IgD-negative memory B cell (primary cell): Measurements from ENCODE around the gene HIGD2B. TPM values are rescaled to one million over a fixed set of nuclear protein-coding genes. Genes with fewer than 3 reads are reported as not detected.
"Not testable (repeated sequence)": the region's sequence is repeated elsewhere in the genome, so short reads cannot be mapped to it uniquely, and the experiment has no call there.

Experiments
- H3K27ac Mint-ChIP-seq, 3 donors: one replicate each; pipeline ENCODE4 v1.8.0; 2020 to 2022; ENCODE audit warnings: mild to moderate bottlenecking in 3 of 3, mixed read lengths in 3 of 3, moderate library complexity in 1 of 3
- H3K27me3 Mint-ChIP-seq: one replicate; pipeline ENCODE4 v1.8.0; 2021; ENCODE audit warnings: mixed read lengths
- H3K36me3 Mint-ChIP-seq: one replicate; pipeline ENCODE4 v1.8.0; 2020; ENCODE audit warnings: mild to moderate bottlenecking, mixed read lengths
- H3K4me1 Mint-ChIP-seq, 3 donors: one replicate each; pipeline ENCODE4 v1.8.0; 2020 to 2022; ENCODE audit warnings: mixed read lengths in 3 of 3, mild to moderate bottlenecking in 1 of 3
- H3K4me3 Mint-ChIP-seq, 4 donors: one replicate each; pipeline ENCODE4 v1.8.0; 2020 to 2022; ENCODE audit warnings: mild to moderate bottlenecking in 4 of 4, mixed read lengths in 4 of 4, moderate library complexity in 3 of 4
- H3K9me3 Mint-ChIP-seq, 3 donors: one replicate each; pipeline ENCODE4 v1.8.0; 2020 to 2021; ENCODE audit warnings: mixed read lengths in 3 of 3, mild to moderate bottlenecking in 1 of 3
- polyA plus RNA-seq: library from polyadenylated mRNA; unstranded; fragments of 300-500 nt; fragmentation: Illumina TruSeq; gene quantifications from one replicate; pipeline ENCODE4 v1.2.3, GENCODE V29; 2021

The HIGD2B gene
- polyA plus RNA-seq, 1 donor from 2014 or later, result not detected

DNA sequence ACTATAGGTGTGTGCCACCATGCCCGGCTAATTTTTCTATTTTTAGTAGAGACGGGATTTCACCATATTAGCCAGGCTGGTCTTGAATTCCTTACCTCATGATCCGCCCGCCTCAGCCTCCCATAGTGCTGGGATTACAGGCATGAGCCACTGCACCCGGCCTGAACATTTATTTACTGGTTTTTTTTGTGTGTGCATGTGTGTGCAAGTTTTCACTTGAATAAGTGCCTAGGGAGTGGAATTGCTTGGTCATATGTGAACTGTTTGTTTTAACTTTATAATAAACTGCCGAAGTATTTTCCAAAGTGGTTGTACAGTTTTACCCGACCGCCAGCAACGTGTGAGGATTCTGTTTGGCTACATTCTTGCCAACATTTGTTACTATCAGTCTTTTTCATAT, 14.1 kb upstream of the HIGD2B start:
- no peaks in the 10 kb centered on the region for H3K9me3 Mint-ChIP-seq
- peak overlapping the region in 1 of 3 donors; percentile 8 for H3K27ac Mint-ChIP-seq
- no peaks in the 10 kb centered on the region for H3K4me1 Mint-ChIP-seq
- no peak overlapping the region for H3K4me3 Mint-ChIP-seq
- H3K36me3 Mint-ChIP-seq, result peaks cover 3% of the 10 kb centered on the region
- no peaks in the 10 kb centered on the region for H3K27me3 Mint-ChIP-seq

DNA sequence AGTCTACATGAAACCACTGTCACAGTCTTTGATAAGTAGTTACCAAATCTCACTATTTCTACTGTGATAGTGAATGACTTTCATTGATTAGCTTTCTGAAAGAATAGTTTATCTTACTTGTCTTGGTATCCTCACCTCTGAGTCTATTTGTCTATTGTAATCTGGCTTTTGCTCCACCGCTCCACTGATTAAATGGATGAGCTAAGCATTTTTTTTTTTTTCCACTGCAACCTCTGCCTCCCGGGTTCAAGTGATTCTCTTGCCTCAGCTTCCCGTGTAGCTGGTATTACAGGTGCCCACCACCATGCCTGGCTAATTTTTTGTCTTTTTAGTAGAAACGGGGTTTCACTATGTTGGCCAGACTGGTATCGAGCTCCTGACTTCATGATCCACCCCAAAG, 13.0 kb upstream of the HIGD2B start:
- no peak overlapping the region for H3K27ac Mint-ChIP-seq
- H3K27me3 Mint-ChIP-seq, result no peaks in the 10 kb centered on the region
- no peaks in the 10 kb centered on the region for H3K9me3 Mint-ChIP-seq
- H3K36me3 Mint-ChIP-seq, result peaks cover 3% of the 10 kb centered on the region
- H3K4me1 Mint-ChIP-seq, result peaks cover 0 to 2% (median 2%) of the 10 kb centered on the region in 3 donors
- H3K4me3 Mint-ChIP-seq, result no peak overlapping the region

DNA sequence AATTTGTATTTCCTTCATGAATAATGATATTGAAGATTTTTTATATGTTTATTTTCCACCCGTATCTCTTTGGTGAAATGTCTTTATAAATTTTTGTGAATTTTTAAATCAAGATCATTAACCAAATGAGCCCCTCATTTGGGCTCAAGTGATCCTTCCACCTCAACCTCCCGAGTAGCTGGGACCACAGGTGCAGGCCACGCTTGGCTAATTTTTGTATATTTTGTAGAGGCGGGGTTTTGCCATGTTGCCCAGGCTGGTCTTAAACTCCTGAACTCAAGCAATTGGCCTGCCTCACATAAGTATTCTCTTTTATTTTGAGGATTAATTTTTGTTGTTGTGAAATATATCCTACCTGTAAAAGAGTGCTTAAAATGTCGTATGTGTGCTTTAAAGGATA, 5.0 kb upstream of the HIGD2B start:
- Mint-ChIP-seq H3K9me3 (no peaks in the 10 kb centered on the region), H3K27me3 (no peaks in the 10 kb centered on the region), H3K36me3 (no peaks in the 10 kb centered on the region), H3K4me3 (no peak overlapping the region), H3K27ac (no peak overlapping the region), H3K4me1 (peaks cover 10 to 13% (median 10%) of the 10 kb centered on the region in 3 donors)

- Mint-ChIP-seq H3K9me3 (no peaks in the 10 kb centered on the region), H3K4me3 (peak overlapping the region in 1 of 4 donors; percentile 57), H3K27me3 (no peaks in the 10 kb centered on the region), H3K4me1 (peaks cover 10 to 19% (median 18%) of the 10 kb centered on the region in 3 donors), H3K27ac (peak overlapping the region in 1 of 3 donors; percentile 73), H3K36me3 (no peaks in the 10 kb centered on the region)
These were observed 2.7 kb upstream of the HIGD2B start for GRCh38 chr15:72688697-72689096.

- H3K27me3 Mint-ChIP-seq, result no peaks in the 10 kb centered on the region
- peaks cover 10 to 23% (median 19%) of the 10 kb centered on the region in 3 donors for H3K4me1 Mint-ChIP-seq
- peak overlapping the region; percentile 96 to 97 (median 96) for H3K27ac Mint-ChIP-seq
- no peaks in the 10 kb centered on the region for H3K9me3 Mint-ChIP-seq
- no peaks in the 10 kb centered on the region for H3K36me3 Mint-ChIP-seq
- peak overlapping the region; percentile 97 to 99 (median 99) for H3K4me3 Mint-ChIP-seq
These were observed 569 bp downstream of the HIGD2B start for GRCh38 chr15:72685301-72685924.

DNA sequence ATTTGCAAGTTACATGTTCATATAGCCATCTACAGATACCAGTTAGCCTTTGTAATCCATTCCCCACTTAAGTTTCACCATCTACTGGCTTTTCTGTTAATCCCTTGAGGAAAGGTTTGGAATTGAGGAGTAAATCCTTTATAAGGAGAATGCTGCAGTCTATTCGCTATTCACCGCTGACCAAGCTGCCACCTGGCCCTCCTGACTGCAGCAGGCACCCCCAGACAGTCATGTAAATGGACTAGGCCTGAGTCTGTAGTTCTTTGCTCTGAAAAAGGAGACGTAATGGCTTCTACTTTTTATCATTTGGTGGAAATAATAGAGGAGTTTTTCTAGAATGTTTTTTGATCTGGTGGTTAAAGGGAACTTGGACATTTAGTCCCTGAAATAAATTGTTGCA, 3.2 kb downstream of the HIGD2B start:
- Mint-ChIP-seq H3K9me3 (no peaks in the 10 kb centered on the region), H3K4me3 (peak overlapping the region in 1 of 4 donors; percentile 38), H3K27ac (peak overlapping the region in 1 of 3 donors; percentile 39), H3K4me1 (peaks cover 10 to 23% (median 19%) of the 10 kb centered on the region in 3 donors), H3K27me3 (peaks cover 6% of the 10 kb centered on the region), H3K36me3 (no peaks in the 10 kb centered on the region)

GRCh38 chr15:72680931-72681330, 5.1 kb downstream of the HIGD2B start:
- no peaks in the 10 kb centered on the region for H3K9me3 Mint-ChIP-seq
- peak overlapping the region in 1 of 4 donors; percentile 60 for H3K4me3 Mint-ChIP-seq
- H3K27me3 Mint-ChIP-seq, result peaks cover 6% of the 10 kb centered on the region
- no peak overlapping the region for H3K27ac Mint-ChIP-seq
- H3K4me1 Mint-ChIP-seq, result peaks cover under 1 to 13% (median 9%) of the 10 kb centered on the region in 3 donors
- H3K36me3 Mint-ChIP-seq, result no peaks in the 10 kb centered on the region

DNA sequence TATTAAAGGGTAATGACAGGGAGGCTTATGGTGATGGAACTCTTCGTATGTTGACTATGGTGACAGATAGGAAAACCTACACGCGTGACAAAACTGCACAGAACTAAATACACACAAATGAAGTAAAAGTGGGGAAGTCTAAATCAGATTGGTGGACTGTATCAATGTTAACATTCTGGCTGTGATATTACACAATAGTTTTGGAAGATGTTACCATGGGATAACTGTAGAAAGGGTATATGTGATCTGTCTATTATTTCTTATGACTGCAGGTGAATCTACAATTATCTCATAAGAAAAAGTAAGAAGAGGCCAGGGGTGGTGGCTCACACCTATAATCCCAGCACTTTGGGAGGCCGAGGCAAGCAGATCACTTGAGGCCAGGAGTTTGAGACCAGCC, 9.1 kb downstream of the HIGD2B start:
- Mint-ChIP-seq H3K36me3 (no peaks in the 10 kb centered on the region), H3K9me3 (no peaks in the 10 kb centered on the region), H3K27ac (peak overlapping the region in 1 of 3 donors; percentile 59), H3K4me3 (no peak overlapping the region), H3K27me3 (peaks cover 9% of the 10 kb centered on the region), H3K4me1 (peaks cover 0 to 3% (median 0%) of the 10 kb centered on the region in 3 donors)

GRCh38 chr15:72671525-72671924, 14.5 kb downstream of the HIGD2B start:
- Mint-ChIP-seq H3K4me1 (peaks cover 0 to 6% (median 6%) of the 10 kb centered on the region in 3 donors), H3K4me3 (peak overlapping the region in 1 of 4 donors; percentile 17), H3K9me3 (no peaks in the 10 kb centered on the region), H3K27ac (no peak overlapping the region), H3K36me3 (no peaks in the 10 kb centered on the region), H3K27me3 (peaks cover 6% of the 10 kb centered on the region)

GRCh38 chr15:72670656-72671352, 15.2 kb downstream of the HIGD2B start:
- H3K4me1 Mint-ChIP-seq, H3K36me3 Mint-ChIP-seq, H3K27me3 Mint-ChIP-seq, H3K9me3 Mint-ChIP-seq: not testable (repeated sequence)
- Mint-ChIP-seq H3K27ac (peak overlapping the region in 1 of 3 donors; percentile 80), H3K4me3 (peak overlapping the region in 3 of 4 donors; percentile 77 to 96 (median 94))

DNA sequence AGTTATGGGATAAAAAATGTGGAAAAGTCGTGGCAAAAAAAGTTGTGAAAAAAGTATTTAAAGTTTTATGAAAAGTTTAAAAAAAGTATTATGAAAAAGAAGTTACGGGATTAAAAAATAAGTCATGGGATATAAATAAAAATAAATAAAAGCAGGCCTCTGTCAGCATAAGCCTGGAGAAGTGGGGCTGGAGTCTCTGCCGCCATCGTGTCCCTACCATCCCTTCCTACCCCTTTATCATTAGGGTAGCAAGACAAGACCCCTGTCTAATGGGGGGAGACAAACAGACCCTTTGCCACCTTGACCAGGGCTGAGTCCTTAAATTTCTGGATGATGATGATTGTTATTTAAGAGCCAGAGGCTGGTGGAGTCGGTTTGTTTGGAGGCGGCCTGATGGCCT, 16.2 kb downstream of the HIGD2B start:
- not testable (repeated sequence) for H3K4me3 Mint-ChIP-seq, H3K4me1 Mint-ChIP-seq, H3K36me3 Mint-ChIP-seq, H3K9me3 Mint-ChIP-seq, H3K27ac Mint-ChIP-seq, H3K27me3 Mint-ChIP-seq

- H3K27ac Mint-ChIP-seq, H3K9me3 Mint-ChIP-seq, H3K4me3 Mint-ChIP-seq, H3K36me3 Mint-ChIP-seq, H3K27me3 Mint-ChIP-seq, H3K4me1 Mint-ChIP-seq: not testable (repeated sequence)
These were observed 20.3 kb downstream of the HIGD2B start for GRCh38 chr15:72665706-72666105.

DNA sequence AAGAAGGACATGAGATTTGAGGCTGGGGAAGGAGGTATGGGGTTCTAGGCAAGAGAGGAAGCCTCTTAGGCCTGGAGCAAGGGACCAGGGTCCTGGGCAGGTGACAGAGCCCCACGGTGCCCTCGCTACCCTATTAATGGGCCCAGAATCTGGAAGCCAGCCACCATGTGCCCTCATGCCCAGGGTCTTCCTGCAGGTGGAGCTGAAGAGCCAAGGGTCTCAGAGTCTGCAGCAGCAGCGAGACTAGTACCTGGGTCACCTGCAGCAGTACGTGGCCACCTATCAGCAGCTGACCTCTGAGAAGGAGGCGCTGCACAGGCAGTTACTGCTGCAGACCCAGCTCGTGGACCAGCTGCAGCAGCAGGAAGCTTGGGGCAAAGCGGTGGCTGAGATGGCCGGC, 22.1 kb downstream of the HIGD2B start:
- H3K27me3 Mint-ChIP-seq, H3K4me3 Mint-ChIP-seq, H3K4me1 Mint-ChIP-seq, H3K27ac Mint-ChIP-seq, H3K9me3 Mint-ChIP-seq, H3K36me3 Mint-ChIP-seq: not testable (repeated sequence)

DNA sequence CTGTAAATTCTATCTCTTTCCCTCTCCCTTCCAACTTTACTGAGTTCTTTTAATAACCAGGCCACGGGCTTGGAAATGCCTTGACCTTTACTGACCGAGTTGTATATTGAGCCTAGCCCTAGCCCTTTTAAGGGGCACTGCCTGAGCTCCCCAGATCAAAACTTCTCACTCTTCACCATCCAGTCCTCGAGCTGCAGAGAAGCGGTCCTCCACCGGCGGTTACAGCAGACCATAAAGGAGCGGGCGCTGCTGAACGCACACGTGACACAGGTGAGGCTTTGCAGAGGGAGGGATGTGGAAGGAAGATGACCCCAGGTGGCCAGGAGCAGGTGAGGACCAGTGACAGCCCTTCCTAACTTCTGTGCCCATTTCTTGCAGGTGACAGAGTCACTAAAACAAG, 24.9 kb downstream of the HIGD2B start:
- not testable (repeated sequence) for H3K9me3 Mint-ChIP-seq, H3K27me3 Mint-ChIP-seq, H3K36me3 Mint-ChIP-seq, H3K4me1 Mint-ChIP-seq, H3K4me3 Mint-ChIP-seq, H3K27ac Mint-ChIP-seq

DNA sequence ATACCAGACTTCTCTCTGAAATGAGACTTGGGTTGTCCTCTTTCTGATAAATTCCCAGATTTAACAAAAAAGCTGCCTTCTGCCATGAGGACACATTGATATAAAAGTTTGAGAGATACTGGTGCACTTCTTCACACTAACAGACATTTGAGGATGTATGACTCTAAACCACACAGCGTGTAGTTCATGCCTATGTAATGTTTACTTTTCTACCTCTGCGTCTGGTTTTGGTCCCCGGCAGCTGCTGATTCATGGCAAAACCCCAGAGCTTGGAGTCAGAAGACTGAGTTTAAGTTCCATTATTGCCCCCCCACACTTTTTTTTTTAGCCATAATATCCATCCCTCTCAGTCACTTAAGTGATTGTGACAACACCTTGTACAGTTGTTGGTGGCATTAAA, 30.0 kb downstream of the HIGD2B start:
- H3K4me1 Mint-ChIP-seq, H3K27ac Mint-ChIP-seq, H3K9me3 Mint-ChIP-seq, H3K4me3 Mint-ChIP-seq, H3K27me3 Mint-ChIP-seq, H3K36me3 Mint-ChIP-seq: not testable (repeated sequence)

- not testable (repeated sequence) for H3K9me3 Mint-ChIP-seq, H3K4me1 Mint-ChIP-seq, H3K27ac Mint-ChIP-seq, H3K4me3 Mint-ChIP-seq, H3K27me3 Mint-ChIP-seq, H3K36me3 Mint-ChIP-seq
These were observed 31.6 kb downstream of the HIGD2B start, which contains the start of gene GOLGA6B for GRCh38 chr15:72654397-72654796. Gene GOLGA6B, plus strand, starts transcription at chr15:72654697. Its CDS starts 41 bp downstream, at chr15:72654738.
